Stimulated activated CD8-positive, alpha-beta memory T cell treated with anti-CD3 and anti-CD28 coated beads, Interleukin-4, amount 100 ng/mL, for 1 hour (primary cell): ENCODE results near the gene RNF182.
"Not testable (repeated sequence)": the region's sequence is repeated elsewhere in the genome, so short reads cannot be mapped to it uniquely, and the experiment has no call there.

Source experiments
- DNase-seq, 2 donors: peaks; one replicate each; pipeline ENCODE4 v3.0.0-alpha.2; 2020; ENCODE audit warnings: low read depth in 2 of 2, low spot score in 1 of 2

The RNF182 gene

DNA sequence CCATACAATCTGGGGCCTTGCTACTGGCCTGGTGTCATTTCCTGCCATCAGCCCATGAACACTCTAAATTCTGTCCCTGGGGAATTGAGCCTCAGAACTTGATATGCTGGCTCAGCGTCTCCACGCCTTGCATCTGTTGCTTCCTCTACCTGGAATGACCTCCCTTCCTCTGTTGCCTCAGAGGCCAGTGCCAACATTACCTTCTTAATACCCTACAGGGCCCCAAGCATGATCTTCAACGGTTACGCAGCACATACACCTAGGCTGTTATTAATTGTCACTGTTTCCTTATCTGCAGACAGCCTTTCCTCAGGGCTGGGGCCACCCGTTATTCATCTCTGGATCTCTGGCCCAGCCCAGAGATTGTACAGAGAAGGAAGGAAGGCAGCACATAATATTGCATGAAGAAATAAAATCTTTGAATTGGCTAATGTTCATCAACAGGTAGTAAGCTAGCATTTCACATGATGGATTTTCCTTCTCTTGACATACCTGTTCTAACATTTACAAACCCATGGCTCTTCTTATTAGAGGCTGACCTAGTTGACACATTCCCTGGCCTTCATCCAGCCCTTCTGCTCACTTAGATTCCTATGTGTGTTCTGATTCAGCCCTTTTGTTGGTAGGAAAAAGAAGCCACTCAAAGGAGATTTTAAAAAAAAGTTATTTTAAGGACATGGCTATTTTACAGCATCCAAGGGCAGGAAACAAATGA, 8.4 kb upstream of the RNF182 start:
- DNase-seq = no peak

DNA sequence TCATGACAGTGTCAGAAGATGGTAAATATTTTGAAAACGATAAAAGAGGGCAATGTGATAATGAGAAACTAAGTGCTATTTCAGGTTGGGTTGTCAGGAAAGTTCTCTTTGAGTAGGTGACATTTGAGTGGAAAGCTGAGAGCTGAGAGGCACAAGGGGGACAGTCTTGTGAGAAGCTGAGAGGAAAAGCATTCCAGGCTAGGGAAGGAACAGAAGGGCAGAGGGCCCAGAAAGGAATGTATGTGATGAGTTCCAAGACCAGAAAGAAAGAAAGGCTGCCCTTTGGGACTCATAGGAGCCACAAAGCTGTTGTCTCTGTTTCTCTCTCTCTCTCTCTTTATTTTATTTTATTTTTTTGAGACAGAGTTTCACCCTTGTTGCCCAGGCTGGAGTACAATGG, 7.6 kb upstream of the RNF182 start:
- no peak for DNase-seq

DNA sequence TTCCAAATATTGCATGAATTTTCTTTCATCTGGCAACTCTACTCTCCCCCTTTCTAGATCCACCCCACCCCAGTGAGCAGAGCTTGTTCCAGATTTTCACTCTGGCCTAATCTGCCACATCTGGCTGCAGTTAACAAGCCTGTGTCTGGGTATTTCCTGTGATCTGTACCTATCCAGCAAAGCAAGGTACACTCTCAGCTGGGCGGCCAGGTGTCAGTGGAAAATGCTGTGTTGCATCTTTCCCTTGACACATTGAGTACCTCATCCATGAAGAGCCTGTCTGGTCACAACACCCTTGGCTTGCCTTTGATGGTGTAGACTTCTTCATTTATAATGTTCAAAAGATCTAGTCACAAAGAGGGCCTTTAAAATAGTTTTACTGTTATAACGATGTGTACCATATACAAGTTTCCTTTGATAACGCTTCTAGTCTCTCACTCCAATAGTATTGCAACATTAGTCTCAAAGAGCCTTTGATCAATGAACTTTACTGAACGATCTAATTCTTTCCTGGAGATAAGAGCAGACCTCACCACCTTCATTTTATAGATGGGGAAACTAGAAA, 6.0 kb upstream of the RNF182 start:
- no peak for DNase-seq

DNA sequence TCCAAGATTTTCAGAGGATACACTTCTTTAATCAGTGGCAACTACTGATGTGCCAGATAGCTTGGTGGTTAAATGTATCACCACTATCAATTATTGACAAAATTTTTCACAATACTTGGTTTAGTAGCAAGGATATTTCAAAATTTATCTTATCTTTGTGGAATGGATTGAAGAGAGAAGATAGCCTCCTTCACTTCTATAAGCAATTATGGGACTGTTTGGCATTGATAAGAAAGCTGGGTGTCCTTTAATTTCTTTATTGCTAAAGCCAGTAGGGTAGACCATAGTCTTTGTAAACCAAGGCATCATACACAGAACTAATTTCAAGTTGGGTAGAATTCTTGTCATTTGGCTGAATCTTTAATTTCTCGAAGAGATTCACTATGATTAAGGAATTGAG, 4.9 kb upstream of the RNF182 start:
- no peak for DNase-seq

DNA sequence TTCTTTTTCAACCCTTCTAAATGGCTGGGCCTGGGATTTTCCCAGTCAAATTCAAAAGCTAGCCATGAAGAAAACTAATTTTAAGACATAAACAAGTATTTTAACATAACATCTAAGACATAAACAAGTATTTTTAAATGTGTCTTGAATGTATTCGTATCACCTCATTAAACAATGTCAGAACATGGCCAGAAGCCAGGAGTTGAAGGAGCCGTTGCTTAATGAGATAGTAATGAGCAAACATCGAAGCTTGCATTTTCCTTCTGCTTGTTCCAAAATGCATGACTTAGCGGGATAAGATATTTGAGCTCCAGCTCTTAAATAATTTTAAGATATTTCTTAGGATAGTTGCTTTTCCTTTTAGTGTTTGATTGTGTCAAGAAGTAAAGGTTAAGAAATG, 4.2 kb upstream of the RNF182 start:
- DNase-seq = no peak

DNA sequence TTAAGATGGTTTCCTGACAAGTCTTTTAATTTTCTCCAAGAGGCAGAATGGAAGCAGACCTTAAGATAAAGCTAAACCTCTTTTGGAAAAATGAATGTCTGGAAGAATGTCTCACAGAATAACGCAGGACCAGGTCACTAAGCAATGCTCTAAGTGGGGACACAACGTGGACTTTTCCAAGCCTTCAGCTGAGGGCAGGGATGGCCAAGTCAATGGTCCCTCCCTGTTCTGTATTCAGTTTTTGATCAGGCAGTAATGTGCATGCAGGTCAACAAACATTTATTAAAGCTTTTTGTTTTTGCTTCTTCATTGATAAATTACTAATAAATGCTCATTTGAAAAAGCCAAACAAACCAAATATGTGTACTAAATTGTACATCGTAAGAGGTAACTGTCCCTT, 2.0 kb upstream of the RNF182 start:
- no peak for DNase-seq

DNA sequence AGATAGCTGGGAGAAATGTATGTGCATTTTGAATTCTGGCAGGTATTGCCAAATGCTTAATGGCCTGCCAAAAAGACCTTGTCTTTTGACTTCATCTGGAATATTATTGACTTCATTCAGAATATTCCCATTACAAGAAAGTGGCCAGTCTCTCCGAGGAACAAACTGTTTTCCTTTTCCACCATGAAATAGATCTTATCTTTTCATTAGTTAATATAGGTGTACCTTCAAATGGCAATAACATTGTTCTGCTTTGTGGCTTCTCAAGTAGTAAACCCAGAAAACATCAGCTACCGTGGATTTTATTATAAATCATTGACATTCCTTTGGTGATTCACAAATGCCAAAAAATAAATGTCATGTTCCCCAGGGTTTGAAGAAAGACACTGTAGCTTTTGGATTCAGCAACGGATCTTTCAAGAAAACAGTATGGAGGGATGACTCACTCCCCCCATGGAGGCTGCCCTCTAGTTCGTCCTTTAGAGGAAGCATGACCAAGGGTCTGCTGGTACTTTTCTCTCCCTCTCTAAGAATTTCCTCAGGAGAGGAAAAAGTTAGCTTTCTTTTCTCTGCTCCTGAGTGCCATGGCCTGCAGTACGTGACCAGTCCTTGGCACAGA, 1.1 kb upstream of the RNF182 start:
- DNase-seq = no peak

DNA sequence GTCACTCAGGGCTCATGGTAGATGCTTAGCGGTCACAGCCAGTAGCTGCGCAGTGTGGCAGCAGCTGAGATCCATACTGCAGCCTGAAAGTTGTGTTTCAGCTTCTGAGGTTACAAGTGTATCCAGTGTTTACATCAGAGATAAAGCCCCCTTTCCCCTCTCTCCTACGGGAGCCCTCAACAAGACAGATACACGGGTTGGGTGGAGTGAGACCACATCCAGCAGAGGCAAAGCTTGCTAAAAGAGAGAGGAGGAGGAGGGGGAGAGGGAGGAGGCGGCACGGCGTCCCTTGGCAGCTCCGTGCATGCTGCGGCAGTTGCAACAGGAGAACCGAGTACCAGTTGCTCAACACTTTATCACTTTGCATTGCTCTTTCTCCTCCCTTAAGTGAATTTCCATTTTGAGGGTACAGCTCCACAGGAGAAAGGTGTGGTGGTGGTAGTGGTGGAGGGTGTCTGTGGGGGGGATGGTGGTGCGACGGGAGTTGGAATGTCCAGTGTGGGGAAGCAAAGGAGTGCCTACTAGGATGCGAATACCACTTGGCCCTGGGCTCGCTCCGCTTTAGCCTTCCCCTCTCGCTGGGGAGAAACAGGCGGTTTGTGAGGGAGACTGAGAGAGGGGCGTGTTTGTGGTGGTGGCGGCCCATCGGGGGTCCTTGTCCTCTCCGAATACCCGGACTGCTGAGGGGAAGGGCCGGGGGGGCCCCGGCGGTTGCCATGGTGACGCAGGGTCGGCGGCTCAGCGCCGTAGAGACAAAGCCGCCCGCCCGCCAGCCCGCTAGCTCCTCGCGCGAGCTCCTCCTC, 405 bp upstream of the RNF182 start:
- DNase-seq = no peak

DNA sequence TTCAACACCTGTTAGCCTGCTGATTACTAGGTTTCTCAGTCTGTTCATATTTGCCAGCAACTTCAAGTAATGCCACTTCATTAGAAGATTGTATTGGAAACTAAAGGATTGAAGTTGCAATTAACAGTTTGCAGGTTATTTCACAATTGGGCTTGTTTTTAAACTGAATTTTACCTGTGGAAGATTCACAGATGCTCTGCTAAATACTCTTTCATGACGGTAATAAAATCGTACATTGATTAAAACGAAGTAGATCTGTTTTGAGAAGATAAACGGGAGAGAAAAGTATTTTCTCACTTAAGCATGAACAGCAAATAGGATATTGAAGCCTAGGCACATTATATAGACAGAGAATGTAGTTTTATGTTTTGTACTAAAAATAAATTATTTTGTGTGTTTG, 1.6 kb downstream of the RNF182 start:
- DNase-seq = no peak

DNA sequence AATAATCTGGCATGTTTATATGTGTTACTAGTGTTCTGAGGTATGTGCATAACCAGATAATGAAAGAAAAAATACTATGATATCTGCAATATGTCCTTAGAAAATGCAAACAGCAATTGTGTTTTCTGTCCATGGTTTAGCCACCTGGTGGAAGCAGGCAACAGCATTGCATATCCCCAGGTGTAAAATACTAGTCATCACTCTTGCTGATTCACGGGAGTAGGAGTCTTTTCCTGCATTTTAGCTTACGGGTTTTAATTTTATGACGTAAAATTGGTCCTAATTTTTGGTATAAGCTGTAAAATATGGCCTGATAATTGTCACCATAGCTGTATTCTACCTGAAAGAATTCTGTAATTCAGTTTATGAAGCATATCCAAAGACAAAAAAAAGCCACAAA, 2.5 kb downstream of the RNF182 start:
- DNase-seq = no peak

DNA sequence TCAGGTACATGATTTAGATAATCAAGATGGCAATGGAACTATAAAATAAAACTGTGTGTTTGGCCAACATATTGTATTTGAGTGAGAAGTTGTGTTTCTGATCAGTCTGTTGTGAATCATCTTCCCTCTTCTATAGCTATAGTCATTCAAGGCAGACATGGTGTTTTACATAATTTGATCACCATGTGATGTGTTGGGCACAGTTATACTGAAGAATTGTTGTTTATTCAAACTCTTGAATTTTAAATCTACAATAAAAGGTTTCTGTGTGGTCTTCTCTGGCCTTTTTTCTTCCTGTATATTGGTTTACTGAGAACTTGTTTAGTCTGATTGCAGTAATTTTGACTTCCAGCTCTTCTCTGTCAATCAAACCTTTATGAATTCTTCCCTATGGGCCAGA, 4.4 kb downstream of the RNF182 start:
- DNase-seq = no peak

DNA sequence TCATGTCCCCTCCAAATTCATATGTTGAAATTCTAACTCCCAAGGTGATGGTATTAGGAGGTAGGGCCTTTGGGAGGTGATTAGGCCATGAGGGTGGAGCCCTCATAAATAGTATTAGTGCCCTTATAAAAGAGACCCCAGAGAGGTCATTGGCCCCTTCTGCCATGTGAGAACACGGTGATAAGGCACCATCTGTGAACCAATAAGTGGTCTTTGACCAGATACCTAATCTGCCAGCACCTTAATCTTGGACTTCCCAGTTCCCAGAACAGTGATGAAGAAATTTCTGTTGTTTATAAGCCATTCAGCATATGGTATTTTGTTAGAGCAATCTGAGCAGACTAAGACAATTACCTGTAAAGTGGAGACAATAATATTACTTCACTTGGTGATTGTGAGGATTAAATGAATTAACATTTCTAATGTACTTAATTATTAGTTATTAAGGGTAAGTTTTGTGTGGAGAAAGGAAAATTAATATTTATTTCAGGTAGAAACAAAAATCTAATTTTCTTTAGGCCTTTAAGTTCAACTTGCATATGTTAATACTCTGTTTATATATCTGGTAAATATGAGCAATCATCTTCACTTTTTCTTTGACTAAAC, 7.1 kb downstream of the RNF182 start:
- no peak for DNase-seq

DNA sequence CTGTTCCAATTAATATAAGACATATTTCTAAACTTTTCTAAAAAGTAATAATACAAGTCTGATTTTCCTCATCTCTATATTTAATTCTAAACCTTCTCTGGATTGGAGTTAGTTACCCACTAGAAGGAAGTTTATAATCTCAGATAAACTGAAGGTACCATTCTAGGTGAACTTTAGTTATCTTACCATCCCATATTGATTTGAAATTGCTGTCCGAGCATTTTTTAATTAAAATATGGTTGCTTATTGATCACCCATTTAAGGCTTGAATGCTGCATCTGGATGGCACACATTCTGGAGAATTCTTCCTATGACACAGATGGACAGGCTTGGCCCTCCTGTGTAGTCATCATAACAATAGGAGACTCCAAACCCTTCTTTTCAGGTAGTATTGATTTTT, 8.0 kb downstream of the RNF182 start:
- DNase-seq = no peak

DNA sequence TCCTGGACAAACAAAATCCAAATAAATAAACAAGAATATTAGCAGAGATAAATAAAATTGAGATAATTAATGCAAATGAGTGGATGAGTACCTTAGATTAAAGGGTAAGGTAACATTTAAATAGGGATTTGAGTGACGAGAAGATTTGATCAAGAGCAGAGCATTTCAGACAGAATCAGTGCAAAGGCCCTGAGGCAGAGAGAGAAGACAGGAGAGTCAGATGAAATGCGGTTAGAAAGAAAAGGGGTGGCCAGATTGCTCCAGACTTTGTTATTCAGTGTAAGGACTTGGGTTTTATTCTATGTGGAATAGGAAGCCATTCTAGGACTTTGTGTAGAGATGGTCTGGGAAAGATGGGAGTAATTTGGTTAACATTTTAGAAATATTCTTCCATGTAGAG, 10.0 kb downstream of the RNF182 start:
- no peak for DNase-seq

DNA sequence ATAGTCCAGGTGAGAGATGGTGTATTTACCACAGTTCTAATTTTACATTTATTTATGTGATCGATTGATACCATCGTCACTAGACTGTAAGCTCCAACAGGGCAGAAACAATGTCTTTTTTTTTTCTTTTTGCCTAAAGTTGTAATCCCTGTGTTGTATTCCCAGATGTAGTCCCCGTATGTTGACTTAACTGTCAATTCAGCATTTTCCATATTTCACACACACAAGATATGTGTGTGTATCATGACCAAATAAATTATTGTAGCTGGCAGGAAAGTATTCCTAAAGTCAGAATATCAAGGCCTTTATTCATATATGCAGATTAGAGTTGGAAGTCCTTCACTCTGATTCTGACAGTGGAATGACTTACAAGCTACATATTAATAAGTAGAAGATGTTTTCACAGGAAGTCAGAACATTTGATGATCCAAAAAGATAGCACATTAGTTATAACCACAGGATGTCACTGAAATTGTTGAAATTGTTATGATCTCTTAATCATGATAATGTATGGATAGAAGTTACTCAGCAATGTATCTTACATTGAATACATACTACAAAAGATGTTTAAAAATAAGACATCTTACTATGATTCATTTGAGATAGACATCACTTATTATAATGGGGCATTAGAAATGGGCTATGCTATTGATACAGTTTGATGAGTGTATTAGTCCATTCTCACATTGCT, 10.6 kb downstream of the RNF182 start:
- no peak for DNase-seq

DNA sequence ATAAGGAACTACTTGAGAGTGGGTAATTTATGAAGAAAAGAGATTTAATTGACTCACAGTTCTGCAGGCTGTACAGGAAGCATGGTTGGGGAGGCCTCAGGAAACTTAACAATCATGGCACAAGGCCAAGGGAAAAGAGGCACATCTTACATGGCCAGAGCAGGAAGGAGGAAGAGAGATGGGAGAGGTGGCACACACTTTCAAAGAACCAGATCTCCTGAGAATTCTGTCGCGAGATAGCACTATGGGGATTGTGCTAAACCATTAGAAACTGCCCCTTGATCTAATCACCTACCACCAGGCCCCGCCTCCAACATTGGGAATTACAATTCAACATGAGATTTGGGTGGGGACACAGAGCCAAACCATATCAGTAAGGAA, 11.1 kb downstream of the RNF182 start:
- DNase-seq = not testable (repeated sequence)

DNA sequence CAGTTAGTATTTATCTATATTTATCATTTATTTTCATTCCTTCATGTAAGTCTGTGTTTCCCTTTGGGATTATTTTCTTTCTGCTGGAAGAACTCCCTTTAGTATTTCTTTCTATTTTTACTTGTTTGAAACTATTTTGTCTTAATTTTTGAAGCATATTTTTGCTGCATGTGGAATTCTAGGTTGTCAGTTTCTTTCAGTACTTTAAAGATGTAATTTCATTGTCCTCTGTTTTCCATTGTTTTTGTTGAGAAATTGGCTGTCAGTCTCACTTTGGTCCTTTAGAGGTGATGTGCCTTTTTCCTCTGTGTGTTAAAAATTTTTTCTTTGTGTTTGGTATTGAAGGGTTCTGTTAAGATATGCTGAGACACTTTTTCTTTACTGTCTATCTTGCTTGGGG, 17.1 kb downstream of the RNF182 start:
- no peak for DNase-seq

DNA sequence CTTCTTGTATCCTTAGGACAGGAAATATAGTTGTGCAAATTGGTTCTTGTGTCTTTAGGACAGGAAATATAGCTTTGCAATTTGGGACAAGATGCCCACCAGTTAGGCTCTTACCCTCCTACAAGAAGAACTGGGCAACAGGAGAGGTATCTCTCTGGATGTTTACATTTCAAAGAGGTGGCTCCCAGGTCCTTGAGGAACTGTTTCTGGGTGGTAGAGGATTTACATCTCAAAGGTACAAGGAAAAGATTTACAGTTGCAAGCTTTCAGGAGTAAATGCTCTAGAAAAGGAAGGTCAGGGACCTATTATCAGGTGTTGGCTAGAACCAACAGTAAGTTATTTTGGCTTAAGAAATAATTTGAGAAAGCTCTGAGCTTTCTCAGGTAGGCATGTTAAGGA, 19.2 kb downstream of the RNF182 start:
- no peak for DNase-seq

DNA sequence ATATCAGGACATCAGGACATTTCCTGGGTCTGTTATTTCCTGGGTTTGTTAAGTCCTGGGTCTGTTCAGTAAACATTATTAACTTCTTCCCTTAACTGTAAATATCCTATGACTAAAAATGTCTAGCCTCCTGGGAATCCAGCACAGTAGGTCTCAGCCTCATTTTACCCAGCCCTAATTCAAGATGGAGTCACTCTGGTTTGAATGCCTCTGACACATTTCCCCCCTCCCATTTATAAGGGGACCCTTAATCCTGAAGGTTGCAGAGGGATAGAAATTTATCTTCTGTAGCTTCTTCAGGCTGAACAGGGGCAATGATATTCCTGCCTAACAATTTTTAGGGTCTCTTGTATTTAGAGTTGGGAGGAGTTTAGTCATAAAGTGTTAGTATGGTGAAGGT, 21.8 kb downstream of the RNF182 start:
- no peak for DNase-seq

DNA sequence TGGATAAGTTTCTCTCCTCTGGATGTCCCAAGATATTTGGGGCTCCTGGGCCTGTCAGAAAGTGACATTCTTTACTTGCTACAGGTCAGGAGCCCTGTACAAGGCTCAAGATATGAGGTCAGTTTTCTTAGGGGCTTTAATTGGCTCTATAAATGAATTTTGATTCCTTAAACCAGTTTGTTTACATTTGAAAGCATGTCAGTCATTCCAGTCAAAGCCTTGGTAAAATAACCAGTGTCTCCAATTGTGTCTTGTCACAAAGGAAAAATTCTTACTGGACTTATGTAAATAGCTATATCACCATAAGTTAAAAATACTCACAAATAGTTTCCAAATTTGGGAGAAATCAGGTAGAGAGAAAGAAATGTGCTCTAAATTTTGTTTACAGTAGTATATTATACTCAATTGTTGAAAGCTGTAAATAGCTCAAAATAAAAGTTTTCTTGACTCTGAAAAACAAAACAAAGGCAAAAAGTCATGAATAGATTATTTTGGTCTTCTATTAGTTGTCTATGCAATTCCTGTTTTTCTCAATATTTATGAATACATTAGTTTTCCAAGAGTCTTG, 22.9 kb downstream of the RNF182 start:
- DNase-seq = no peak

DNA sequence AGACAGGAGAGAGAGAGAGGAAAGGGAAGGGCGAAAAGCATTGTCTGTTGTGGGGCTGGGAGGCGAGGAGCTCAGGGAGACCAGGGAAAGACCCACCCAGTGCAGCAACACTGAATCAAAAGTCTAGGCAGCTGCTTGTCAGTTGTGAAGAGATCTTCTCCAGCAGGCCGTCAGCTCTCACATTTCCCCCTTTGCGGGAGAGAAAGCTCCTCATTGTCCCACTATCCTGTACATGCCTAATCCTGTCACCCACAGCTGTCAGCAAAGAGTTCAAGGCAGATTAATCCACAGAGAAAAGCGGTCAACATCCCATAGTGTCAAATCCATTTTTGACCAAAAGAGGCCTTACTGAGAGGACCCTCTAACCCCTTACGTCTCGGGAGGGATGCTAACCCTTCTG, 27.3 kb downstream of the RNF182 start:
- no peak for DNase-seq
